ENCODE results near the gene GINM1.

GINM1 gene

GRCh38 chr6:149593408-149593807 is 27.2 kb downstream of the GINM1 start:
- no peak for DNase-seq (ENCODE audit: low read depth)

- DNase-seq (ENCODE audit: low read depth): no peak
Observed at GRCh38 chr6:149600508-149600907, 34.3 kb downstream of the GINM1 start.

- no peak for DNase-seq (ENCODE audit: low read depth)
Observed at GRCh38 chr6:149608381-149608982, 42.3 kb downstream of the GINM1 start.

- no peak for DNase-seq (ENCODE audit: low read depth)
Observed at GRCh38 chr6:149614337-149614736, 48.2 kb downstream of the GINM1 start.

- DNase-seq (ENCODE audit: low read depth): no peak
Observed at GRCh38 chr6:149615805-149616204, 49.6 kb downstream of the GINM1 start.

- no peak for DNase-seq (ENCODE audit: low read depth)
Observed at GRCh38 chr6:149627672-149628071, 61.5 kb downstream of the GINM1 start.

GRCh38 chr6:149628875-149629510 is 62.8 kb downstream of the GINM1 start:
- DNase-seq (ENCODE audit: low read depth): no peak

GRCh38 chr6:149634315-149634714 is 68.1 kb downstream of the GINM1 start:
- DNase-seq (ENCODE audit: low read depth): no peak

- DNase-seq (ENCODE audit: low read depth): no peak
Observed at GRCh38 chr6:149636124-149636523, 69.9 kb downstream of the GINM1 start.

All from stimulated activated CD4-positive, alpha-beta T cell treated with anti-CD3 and anti-CD28 coated beads, Interleukin-2, amount 100 ng/mL, for 4 hours (primary cell).